GM23338 (cell line): Measurements from ENCODE around the gene DBF4B. TPM values are rescaled to one million over a fixed set of nuclear protein-coding genes. Genes with fewer than 3 reads are reported as not detected.

Source experiments
- ATAC-seq: fragments of 200-7000 bp; cut with Tn5 transposase; 3 replicates; pipeline ENCODE4 v1.9.1; 2020
- DNase-seq: peaks from one replicate; pipeline ENCODE4 v3.0.0-alpha.2; 2015; ENCODE audit warnings: low spot score
- H2AFZ ChIP-seq: fragments of 200-600 bp; sonication (generic); 2 replicates; pipeline ENCODE4 v1.8.0; 2016; ENCODE audit warnings: antibody characterized with exemption, mild to moderate bottlenecking, moderate library complexity
- H3F3A ChIP-seq: fragments of 200-600 bp; sonication (generic); replicated peaks from 2 replicates; pipeline ENCODE4 v1.8.0; 2017; ENCODE audit warnings: antibody characterized with exemption, mixed run types, low read depth
- H3K27ac ChIP-seq: fragments of 200-600 bp; sonication (generic); 2 replicates; pipeline ENCODE4 v1.6.1; 2016; ENCODE audit warnings: low read depth
- H3K27me3 ChIP-seq: fragments of 200-600 bp; sonication (generic); 2 replicates; pipeline ENCODE4 v1.8.0; 2016; ENCODE audit warnings: mild to moderate bottlenecking, mixed run types, moderate library complexity; ENCODE audit not compliant: insufficient read depth
- H3K36me3 ChIP-seq: fragments of 200-600 bp; sonication (generic); 2 replicates; pipeline ENCODE4 v1.8.0; 2016; ENCODE audit warnings: mild to moderate bottlenecking; ENCODE audit not compliant: insufficient read depth
- H3K4me1 ChIP-seq: fragments of 200-600 bp; sonication (generic); 2 replicates; pipeline ENCODE4 v1.8.0; 2016; ENCODE audit warnings: mild to moderate bottlenecking, moderate library complexity; ENCODE audit not compliant: insufficient read depth
- H3K4me2 ChIP-seq: fragments of 200-600 bp; sonication (generic); 2 replicates; pipeline ENCODE4 v1.7.1; 2017; ENCODE audit warnings: mixed run types
- H3K4me3 ChIP-seq: fragments of 200-600 bp; sonication (generic); 2 replicates; pipeline ENCODE4 v1.6.1; 2016; ENCODE audit warnings: mixed run types
- H3K79me2 ChIP-seq: fragments of 200-600 bp; sonication (generic); replicated peaks from 2 replicates; pipeline ENCODE4 v1.8.0; 2017; ENCODE audit warnings: mild to moderate bottlenecking; ENCODE audit not compliant: insufficient read depth
- H3K9me2 ChIP-seq: fragments of 200-600 bp; sonication (generic); 2 replicates; pipeline ENCODE4 v1.8.0; 2017; ENCODE audit not compliant: insufficient read depth
- H4K20me1 ChIP-seq: fragments of 200-600 bp; sonication (generic); replicated peaks from 2 replicates; pipeline ENCODE4 v1.8.0; 2017; ENCODE audit warnings: mild to moderate bottlenecking; ENCODE audit not compliant: insufficient read depth
- H3K27ac Mint-ChIP-seq: 2 replicates; pipeline ENCODE4 v1.8.0; 2020; ENCODE audit warnings: inconsistent platforms, mild to moderate bottlenecking, moderate library complexity, mixed read lengths
- H3K27me3 Mint-ChIP-seq: 3 replicates; pipeline ENCODE4 v1.8.0; 2022; ENCODE audit warnings: low read depth, mild to moderate bottlenecking, moderate library complexity, mixed read lengths, inconsistent platforms; ENCODE audit not compliant: insufficient read depth, poor library complexity
- H3K36me3 Mint-ChIP-seq: 3 replicates; pipeline ENCODE4 v1.8.0; 2021; ENCODE audit warnings: low read depth, mild to moderate bottlenecking, inconsistent platforms, moderate library complexity, mixed read lengths
- H3K4me1 Mint-ChIP-seq: 3 replicates; pipeline ENCODE4 v1.8.0; 2020; ENCODE audit warnings: mild to moderate bottlenecking, inconsistent platforms, mixed read lengths
- H3K4me3 Mint-ChIP-seq: 3 replicates; pipeline ENCODE4 v1.8.0; 2021; ENCODE audit warnings: moderate library complexity, mild to moderate bottlenecking, inconsistent platforms, mixed read lengths
- H3K9me3 Mint-ChIP-seq: 3 replicates; pipeline ENCODE4 v1.8.0; 2020; ENCODE audit warnings: moderate library complexity, mild to moderate bottlenecking, inconsistent platforms, mixed read lengths
- CREB1 ChIP-seq: fragments of 250-450 bp; sonication (Bioruptor Pico); IDR thresholded peaks from 2 replicates; pipeline ENCODE4 v1.5.0; 2020; ENCODE audit warnings: low read depth, mild to moderate bottlenecking, moderate library complexity
- EZH2 ChIP-seq: fragments of 200-600 bp; sonication (generic); IDR thresholded peaks from one replicate; pipeline ENCODE4 v1.8.0; 2017; ENCODE audit warnings: antibody characterized with exemption, mild to moderate bottlenecking, low read depth; ENCODE audit not compliant: unreplicated experiment
- JUNB ChIP-seq: IDR thresholded peaks from one replicate; pipeline ENCODE4 v1.6.1; 2016; ENCODE audit warnings: antibody characterized with exemption; ENCODE audit not compliant: unreplicated experiment
- NANOG ChIP-seq: IDR thresholded peaks from 2 replicates; pipeline ENCODE4 v1.6.1; 2016; ENCODE audit warnings: antibody characterized with exemption, borderline replicate concordance
- POLR2AphosphoS5 ChIP-seq: IDR thresholded peaks from 2 replicates; pipeline ENCODE4 v1.6.1; 2016; ENCODE audit warnings: antibody characterized with exemption, low read depth
- ZNF114 ChIP-seq: fragments of 250-450 bp; sonication (Bioruptor Pico); IDR thresholded peaks from 2 replicates; pipeline ENCODE4 v1.5.0; 2020; ENCODE audit warnings: mild to moderate bottlenecking, moderate library complexity
- ZNF331 ChIP-seq: fragments of 250-450 bp; sonication (Bioruptor Pico); IDR thresholded peaks from 2 replicates; pipeline ENCODE4 v1.5.0; 2020; ENCODE audit warnings: low read depth, mild to moderate bottlenecking, moderate library complexity
- polyA plus RNA-seq: library from polyadenylated mRNA; unstranded; fragments of >200 nt; fragmentation: Nextera tagmentation; extraction: Ambion mirVana; gene quantifications from 2 replicates; pipeline ENCODE4 v1.2.1, GENCODE V29; 2016
- total RNA-seq: library from RNA; depleted of rRNA; stranded (reverse); fragments of >200 nt; shearing (Covaris generic); gene quantifications from 2 replicates; pipeline ENCODE4 v1.2.3, GENCODE V29; 2014
- TF ChIP-seq, protein P1 (sequence below): IDR thresholded peaks from one replicate; pipeline ENCODE4 v1.6.1; 2018; ENCODE audit warnings: antibody characterized with exemption; ENCODE audit not compliant: unreplicated experiment
- TF ChIP-seq, protein P2 (sequence below), 2 experiments: fragments of 200-600 bp in 1 of 2; sonication (generic) in 1 of 2; conservative IDR thresholded peaks; 2 replicates each; pipeline versions ENCODE4 v1.5.1 to v1.6.1; 2016 to 2017; ENCODE audit warnings: antibody characterized with exemption in 2 of 2, low read depth in 2 of 2, mild to moderate bottlenecking in 2 of 2, moderate library complexity in 1 of 2
- TF ChIP-seq, protein P3 (sequence below): IDR thresholded peaks from 2 replicates; pipeline ENCODE4 v1.6.1; 2016; ENCODE audit warnings: antibody characterized with exemption
- TF ChIP-seq, protein P4 (sequence below): fragments of 250-450 bp; sonication (Bioruptor Pico); IDR thresholded peaks from 2 replicates; pipeline ENCODE4 v1.5.0; 2020; ENCODE audit warnings: mild to moderate bottlenecking, moderate library complexity

DBF4B gene
- total and polyA plus RNA-seq, 2 experiments from 2014 or later = 9.9 to 16.4 TPM

DNA sequence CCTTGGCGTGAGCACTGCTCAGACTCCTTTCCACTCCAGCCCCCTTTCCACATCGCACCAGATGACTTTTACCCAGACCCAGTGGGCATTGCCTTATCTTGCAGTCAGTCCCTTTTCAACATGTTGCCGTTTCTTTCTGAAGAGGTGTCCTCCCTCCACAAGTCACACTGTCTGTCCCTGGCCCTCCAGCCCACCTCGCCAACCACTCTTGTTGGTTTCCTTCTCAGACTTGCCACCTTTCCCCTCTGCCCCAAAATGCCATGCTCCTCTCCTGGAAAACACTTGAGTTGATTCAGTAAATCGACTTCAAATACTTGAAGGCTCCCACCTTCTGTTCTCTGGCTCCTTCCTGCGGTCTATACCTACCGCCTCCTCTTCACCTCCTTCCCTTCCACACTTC lies 42.9 kb downstream of the DBF4B start (continued):
- no peak for TF ChIP-seq POLR2AphosphoS5

DNA sequence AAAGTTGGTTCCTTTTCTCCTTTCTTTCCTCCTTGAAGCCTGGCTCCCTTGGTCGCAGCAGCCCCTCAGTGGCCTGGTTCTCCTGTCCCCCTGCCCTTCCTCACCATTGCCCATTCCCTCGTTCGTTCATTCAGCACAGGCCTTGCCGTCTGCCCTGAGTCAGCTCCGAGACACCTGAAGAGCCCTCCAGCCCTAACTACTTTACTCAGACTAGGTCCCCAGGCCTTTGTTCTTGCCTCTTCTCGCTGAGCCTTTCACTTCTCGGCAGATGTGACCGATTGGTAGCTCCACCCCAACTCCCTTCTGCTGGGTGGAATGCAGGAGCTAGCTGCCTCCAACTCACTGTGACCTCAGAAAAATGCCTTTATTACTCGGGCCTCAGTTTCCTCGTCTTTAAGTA lies 43.3 kb downstream of the DBF4B start:
- no peak overlapping the region for H3K27ac ChIP-seq
- H3K9me2 ChIP-seq = no peaks in the 10 kb centered on the region
- Mint-ChIP-seq H3K27me3 (peaks cover 23% of the 10 kb centered on the region), H3K36me3 (peaks cover 31% of the 10 kb centered on the region), H3K4me3 (no peak overlapping the region), H3K27ac (no peak overlapping the region), H3K9me3 (no peaks in the 10 kb centered on the region), H3K4me1 (peaks cover 9% of the 10 kb centered on the region)
- H4K20me1 ChIP-seq = no peaks in the 10 kb centered on the region
- no peak overlapping the region for H3K4me2 ChIP-seq
- no peak overlapping the region for H2AFZ ChIP-seq
- no peaks in the 10 kb centered on the region for H3F3A ChIP-seq
- H3K4me3 ChIP-seq = no peak overlapping the region
- no peaks in the 10 kb centered on the region for H3K36me3 ChIP-seq
- H3K79me2 ChIP-seq = no peaks in the 10 kb centered on the region
- H3K27me3 ChIP-seq = peaks cover 8% of the 10 kb centered on the region
- H3K4me1 ChIP-seq = no peaks in the 10 kb centered on the region; the same call in 1 of the 2 replicates
- ATAC-seq (no peak), DNase-seq (no peak)
- TF ChIP-seq, protein P1, sequence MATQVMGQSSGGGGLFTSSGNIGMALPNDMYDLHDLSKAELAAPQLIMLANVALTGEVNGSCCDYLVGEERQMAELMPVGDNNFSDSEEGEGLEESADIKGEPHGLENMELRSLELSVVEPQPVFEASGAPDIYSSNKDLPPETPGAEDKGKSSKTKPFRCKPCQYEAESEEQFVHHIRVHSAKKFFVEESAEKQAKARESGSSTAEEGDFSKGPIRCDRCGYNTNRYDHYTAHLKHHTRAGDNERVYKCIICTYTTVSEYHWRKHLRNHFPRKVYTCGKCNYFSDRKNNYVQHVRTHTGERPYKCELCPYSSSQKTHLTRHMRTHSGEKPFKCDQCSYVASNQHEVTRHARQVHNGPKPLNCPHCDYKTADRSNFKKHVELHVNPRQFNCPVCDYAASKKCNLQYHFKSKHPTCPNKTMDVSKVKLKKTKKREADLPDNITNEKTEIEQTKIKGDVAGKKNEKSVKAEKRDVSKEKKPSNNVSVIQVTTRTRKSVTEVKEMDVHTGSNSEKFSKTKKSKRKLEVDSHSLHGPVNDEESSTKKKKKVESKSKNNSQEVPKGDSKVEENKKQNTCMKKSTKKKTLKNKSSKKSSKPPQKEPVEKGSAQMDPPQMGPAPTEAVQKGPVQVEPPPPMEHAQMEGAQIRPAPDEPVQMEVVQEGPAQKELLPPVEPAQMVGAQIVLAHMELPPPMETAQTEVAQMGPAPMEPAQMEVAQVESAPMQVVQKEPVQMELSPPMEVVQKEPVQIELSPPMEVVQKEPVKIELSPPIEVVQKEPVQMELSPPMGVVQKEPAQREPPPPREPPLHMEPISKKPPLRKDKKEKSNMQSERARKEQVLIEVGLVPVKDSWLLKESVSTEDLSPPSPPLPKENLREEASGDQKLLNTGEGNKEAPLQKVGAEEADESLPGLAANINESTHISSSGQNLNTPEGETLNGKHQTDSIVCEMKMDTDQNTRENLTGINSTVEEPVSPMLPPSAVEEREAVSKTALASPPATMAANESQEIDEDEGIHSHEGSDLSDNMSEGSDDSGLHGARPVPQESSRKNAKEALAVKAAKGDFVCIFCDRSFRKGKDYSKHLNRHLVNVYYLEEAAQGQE = no peak
- TF ChIP-seq NANOG (no peak), POLR2AphosphoS5 (no peak), ZNF331 (CRISPR knock-in tag) (no peak), EZH2 (no peak), ZNF114 (CRISPR knock-in tag) (no peak), CREB1 (CRISPR knock-in tag) (no peak), JUNB (no peak)
- TF ChIP-seq, protein P2, sequence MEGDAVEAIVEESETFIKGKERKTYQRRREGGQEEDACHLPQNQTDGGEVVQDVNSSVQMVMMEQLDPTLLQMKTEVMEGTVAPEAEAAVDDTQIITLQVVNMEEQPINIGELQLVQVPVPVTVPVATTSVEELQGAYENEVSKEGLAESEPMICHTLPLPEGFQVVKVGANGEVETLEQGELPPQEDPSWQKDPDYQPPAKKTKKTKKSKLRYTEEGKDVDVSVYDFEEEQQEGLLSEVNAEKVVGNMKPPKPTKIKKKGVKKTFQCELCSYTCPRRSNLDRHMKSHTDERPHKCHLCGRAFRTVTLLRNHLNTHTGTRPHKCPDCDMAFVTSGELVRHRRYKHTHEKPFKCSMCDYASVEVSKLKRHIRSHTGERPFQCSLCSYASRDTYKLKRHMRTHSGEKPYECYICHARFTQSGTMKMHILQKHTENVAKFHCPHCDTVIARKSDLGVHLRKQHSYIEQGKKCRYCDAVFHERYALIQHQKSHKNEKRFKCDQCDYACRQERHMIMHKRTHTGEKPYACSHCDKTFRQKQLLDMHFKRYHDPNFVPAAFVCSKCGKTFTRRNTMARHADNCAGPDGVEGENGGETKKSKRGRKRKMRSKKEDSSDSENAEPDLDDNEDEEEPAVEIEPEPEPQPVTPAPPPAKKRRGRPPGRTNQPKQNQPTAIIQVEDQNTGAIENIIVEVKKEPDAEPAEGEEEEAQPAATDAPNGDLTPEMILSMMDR (conservative IDR thresholded peaks at IDR 0.05; ENCODE audit: low read depth in 2 of 2) = no peak
- TF ChIP-seq, protein P3, sequence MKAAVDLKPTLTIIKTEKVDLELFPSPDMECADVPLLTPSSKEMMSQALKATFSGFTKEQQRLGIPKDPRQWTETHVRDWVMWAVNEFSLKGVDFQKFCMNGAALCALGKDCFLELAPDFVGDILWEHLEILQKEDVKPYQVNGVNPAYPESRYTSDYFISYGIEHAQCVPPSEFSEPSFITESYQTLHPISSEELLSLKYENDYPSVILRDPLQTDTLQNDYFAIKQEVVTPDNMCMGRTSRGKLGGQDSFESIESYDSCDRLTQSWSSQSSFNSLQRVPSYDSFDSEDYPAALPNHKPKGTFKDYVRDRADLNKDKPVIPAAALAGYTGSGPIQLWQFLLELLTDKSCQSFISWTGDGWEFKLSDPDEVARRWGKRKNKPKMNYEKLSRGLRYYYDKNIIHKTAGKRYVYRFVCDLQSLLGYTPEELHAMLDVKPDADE = no peak
- TF ChIP-seq, protein P4, sequence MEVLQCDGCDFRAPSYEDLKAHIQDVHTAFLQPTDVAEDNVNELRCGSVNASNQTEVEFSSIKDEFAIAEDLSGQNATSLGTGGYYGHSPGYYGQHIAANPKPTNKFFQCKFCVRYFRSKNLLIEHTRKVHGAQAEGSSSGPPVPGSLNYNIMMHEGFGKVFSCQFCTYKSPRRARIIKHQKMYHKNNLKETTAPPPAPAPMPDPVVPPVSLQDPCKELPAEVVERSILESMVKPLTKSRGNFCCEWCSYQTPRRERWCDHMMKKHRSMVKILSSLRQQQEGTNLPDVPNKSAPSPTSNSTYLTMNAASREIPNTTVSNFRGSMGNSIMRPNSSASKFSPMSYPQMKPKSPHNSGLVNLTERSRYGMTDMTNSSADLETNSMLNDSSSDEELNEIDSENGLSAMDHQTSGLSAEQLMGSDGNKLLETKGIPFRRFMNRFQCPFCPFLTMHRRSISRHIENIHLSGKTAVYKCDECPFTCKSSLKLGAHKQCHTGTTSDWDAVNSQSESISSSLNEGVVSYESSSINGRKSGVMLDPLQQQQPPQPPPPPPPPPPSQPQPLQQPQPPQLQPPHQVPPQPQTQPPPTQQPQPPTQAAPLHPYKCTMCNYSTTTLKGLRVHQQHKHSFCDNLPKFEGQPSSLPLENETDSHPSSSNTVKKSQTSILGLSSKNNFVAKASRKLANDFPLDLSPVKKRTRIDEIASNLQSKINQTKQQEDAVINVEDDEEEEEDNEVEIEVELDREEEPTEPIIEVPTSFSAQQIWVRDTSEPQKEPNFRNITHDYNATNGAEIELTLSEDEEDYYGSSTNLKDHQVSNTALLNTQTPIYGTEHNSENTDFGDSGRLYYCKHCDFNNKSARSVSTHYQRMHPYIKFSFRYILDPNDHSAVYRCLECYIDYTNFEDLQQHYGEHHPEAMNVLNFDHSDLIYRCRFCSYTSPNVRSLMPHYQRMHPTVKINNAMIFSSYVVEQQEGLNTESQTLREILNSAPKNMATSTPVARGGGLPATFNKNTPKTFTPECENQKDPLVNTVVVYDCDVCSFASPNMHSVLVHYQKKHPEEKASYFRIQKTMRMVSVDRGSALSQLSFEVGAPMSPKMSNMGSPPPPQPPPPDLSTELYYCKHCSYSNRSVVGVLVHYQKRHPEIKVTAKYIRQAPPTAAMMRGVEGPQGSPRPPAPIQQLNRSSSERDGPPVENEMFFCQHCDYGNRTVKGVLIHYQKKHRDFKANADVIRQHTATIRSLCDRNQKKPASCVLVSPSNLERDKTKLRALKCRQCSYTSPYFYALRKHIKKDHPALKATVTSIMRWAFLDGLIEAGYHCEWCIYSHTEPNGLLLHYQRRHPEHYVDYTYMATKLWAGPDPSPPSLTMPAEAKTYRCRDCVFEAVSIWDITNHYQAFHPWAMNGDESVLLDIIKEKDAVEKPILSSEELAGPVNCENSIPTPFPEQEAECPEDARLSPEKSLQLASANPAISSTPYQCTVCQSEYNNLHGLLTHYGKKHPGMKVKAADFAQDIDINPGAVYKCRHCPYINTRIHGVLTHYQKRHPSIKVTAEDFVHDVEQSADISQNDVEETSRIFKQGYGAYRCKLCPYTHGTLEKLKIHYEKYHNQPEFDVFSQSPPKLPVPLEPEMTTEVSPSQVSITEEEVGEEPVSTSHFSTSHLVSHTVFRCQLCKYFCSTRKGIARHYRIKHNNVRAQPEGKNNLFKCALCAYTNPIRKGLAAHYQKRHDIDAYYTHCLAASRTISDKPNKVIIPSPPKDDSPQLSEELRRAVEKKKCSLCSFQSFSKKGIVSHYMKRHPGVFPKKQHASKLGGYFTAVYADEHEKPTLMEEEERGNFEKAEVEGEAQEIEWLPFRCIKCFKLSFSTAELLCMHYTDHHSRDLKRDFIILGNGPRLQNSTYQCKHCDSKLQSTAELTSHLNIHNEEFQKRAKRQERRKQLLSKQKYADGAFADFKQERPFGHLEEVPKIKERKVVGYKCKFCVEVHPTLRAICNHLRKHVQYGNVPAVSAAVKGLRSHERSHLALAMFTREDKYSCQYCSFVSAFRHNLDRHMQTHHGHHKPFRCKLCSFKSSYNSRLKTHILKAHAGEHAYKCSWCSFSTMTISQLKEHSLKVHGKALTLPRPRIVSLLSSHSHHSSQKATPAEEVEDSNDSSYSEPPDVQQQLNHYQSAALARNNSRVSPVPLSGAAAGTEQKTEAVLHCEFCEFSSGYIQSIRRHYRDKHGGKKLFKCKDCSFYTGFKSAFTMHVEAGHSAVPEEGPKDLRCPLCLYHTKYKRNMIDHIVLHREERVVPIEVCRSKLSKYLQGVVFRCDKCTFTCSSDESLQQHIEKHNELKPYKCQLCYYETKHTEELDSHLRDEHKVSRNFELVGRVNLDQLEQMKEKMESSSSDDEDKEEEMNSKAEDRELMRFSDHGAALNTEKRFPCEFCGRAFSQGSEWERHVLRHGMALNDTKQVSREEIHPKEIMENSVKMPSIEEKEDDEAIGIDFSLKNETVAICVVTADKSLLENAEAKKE (CRISPR knock-in tag) = no peak
